NB4 (cell line): ENCODE results near the gene ZNF134.
A peak's percentile ranks its signal among the peaks of the same experiment; 100 is the strongest.

ENCODE experiments used
- DNase-seq: peaks from one replicate; pipeline ENCODE4 v3.0.0; 2010; ENCODE audit warnings: low read depth
- H3K4me3 ChIP-seq: one replicate; pipeline ENCODE4 v1.5.1; 2011; ENCODE audit warnings: mild to moderate bottlenecking, low read depth, low read length, moderate library complexity
- MYC ChIP-seq: IDR thresholded peaks from 2 replicates; pipeline ENCODE4 v1.6.1; 2011; ENCODE audit warnings: low read depth, low read length
- POLR2A ChIP-seq: IDR thresholded peaks from 2 replicates; pipeline ENCODE4 v1.6.1; 2011; ENCODE audit warnings: mild to moderate bottlenecking; ENCODE audit not compliant: insufficient read length; ENCODE audit errors: extremely low read depth
- TF ChIP-seq, protein P1 (sequence below): IDR thresholded peaks from 2 replicates; pipeline ENCODE4 v1.6.1; 2011; ENCODE audit warnings: low read depth, low read length
- TF ChIP-seq, protein P2 (sequence below): IDR thresholded peaks from one replicate; pipeline ENCODE4 v1.5.1; 2012; ENCODE audit warnings: low read depth, low read length

The ZNF134 gene

GRCh38 chr19:57599761-57600383 lies 14.2 kb upstream of the ZNF134 start, which contains the start of gene ZNF530:
TSS of gene ZNF530 (plus strand) at chr19:57599885. CDS start at chr19:57604346, 4,461 bp downstream.
- DNase-seq, result peak; percentile 88
- TF ChIP-seq, protein P1, sequence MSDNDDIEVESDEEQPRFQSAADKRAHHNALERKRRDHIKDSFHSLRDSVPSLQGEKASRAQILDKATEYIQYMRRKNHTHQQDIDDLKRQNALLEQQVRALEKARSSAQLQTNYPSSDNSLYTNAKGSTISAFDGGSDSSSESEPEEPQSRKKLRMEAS, result peak; percentile 43; the same call in 1 of the 2 replicates
- peak; percentile 34 for TF ChIP-seq POLR2A
- TF ChIP-seq, protein P2, sequence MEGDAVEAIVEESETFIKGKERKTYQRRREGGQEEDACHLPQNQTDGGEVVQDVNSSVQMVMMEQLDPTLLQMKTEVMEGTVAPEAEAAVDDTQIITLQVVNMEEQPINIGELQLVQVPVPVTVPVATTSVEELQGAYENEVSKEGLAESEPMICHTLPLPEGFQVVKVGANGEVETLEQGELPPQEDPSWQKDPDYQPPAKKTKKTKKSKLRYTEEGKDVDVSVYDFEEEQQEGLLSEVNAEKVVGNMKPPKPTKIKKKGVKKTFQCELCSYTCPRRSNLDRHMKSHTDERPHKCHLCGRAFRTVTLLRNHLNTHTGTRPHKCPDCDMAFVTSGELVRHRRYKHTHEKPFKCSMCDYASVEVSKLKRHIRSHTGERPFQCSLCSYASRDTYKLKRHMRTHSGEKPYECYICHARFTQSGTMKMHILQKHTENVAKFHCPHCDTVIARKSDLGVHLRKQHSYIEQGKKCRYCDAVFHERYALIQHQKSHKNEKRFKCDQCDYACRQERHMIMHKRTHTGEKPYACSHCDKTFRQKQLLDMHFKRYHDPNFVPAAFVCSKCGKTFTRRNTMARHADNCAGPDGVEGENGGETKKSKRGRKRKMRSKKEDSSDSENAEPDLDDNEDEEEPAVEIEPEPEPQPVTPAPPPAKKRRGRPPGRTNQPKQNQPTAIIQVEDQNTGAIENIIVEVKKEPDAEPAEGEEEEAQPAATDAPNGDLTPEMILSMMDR, result no peak
- peak within 1 kb of the TSS; percentile 66 for H3K4me3 ChIP-seq

- no peak for DNase-seq
- no peak overlapping the region for H3K4me3 ChIP-seq
- TF ChIP-seq, protein P1, result no peak
- no peak for TF ChIP-seq POLR2A
- TF ChIP-seq, protein P2, result no peak
- no peak for TF ChIP-seq MYC
Measured at GRCh38 chr19:57606931-57607330, 7.1 kb upstream of the ZNF134 start.

- no peak overlapping the region for H3K4me3 ChIP-seq
- TF ChIP-seq POLR2A (no peak), MYC (no peak)
- TF ChIP-seq, protein P2, result no peak
- TF ChIP-seq, protein P1, result no peak
- DNase-seq, result no peak
Measured at GRCh38 chr19:57611113-57611512, 2.9 kb upstream of the ZNF134 start.

GRCh38 chr19:57615346-57615745 lies 1.3 kb downstream of the ZNF134 start:
- peak overlapping the region; percentile 81 for H3K4me3 ChIP-seq
- no peak for DNase-seq
- TF ChIP-seq POLR2A (no peak), MYC (no peak)
- TF ChIP-seq, protein P1, result no peak
- TF ChIP-seq, protein P2, result no peak

DNA sequence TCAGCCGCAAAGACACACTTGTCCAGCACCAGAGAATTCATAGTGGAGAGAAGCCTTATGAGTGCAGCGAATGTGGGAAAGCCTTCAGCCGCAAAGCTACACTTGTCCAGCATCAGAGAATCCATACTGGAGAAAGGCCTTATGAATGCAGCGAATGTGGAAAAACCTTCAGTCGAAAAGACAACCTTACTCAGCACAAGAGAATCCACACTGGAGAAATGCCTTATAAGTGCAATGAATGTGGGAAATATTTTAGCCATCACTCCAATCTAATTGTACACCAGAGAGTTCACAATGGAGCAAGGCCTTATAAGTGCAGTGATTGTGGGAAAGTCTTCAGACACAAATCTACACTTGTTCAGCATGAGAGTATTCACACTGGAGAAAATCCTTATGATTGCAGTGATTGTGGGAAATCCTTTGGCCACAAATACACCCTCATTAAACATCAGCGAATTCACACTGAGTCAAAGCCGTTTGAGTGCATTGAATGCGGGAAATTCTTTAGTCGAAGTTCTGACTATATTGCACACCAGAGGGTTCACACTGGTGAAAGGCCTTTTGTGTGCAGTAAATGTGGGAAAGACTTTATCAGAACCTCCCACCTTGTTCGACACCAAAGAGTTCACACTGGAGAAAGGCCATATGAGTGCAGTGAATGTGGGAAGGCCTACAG lies 6.8 kb downstream of the ZNF134 start:
- no peak overlapping the region for H3K4me3 ChIP-seq
- peak; percentile 6 for DNase-seq
- TF ChIP-seq, protein P2, result no peak
- TF ChIP-seq POLR2A, result no peak
- TF ChIP-seq MYC, result no peak
- TF ChIP-seq, protein P1, result no peak
